Esophagus squamous epithelium (tissue), 4 donors: ENCODE measurements around the gene OR10G8.

Source experiments
- POLR2A ChIP-seq, 4 donors: fragments of 450-650 bp; IDR thresholded peaks; one replicate each; pipeline ENCODE4 v1.6.1; 2017; ENCODE audit warnings: antibody characterized with exemption in 4 of 4, mild to moderate bottlenecking in 4 of 4, moderate library complexity in 3 of 4
- TF ChIP-seq, protein P1 (sequence below), 6 experiments: fragments of 450-650 bp in 4 of 6; fragments of 200-600 bp in 2 of 6; sonication (generic) in 2 of 6; IDR thresholded peaks; one replicate each; pipeline ENCODE4 v1.5.1; 2016 to 2019; ENCODE audit warnings: antibody characterized with exemption in 6 of 6, mild to moderate bottlenecking in 4 of 6, moderate library complexity in 4 of 6

- TF ChIP-seq, protein P1, sequence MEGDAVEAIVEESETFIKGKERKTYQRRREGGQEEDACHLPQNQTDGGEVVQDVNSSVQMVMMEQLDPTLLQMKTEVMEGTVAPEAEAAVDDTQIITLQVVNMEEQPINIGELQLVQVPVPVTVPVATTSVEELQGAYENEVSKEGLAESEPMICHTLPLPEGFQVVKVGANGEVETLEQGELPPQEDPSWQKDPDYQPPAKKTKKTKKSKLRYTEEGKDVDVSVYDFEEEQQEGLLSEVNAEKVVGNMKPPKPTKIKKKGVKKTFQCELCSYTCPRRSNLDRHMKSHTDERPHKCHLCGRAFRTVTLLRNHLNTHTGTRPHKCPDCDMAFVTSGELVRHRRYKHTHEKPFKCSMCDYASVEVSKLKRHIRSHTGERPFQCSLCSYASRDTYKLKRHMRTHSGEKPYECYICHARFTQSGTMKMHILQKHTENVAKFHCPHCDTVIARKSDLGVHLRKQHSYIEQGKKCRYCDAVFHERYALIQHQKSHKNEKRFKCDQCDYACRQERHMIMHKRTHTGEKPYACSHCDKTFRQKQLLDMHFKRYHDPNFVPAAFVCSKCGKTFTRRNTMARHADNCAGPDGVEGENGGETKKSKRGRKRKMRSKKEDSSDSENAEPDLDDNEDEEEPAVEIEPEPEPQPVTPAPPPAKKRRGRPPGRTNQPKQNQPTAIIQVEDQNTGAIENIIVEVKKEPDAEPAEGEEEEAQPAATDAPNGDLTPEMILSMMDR (IDR thresholded peaks at IDR 0.05) = no peak
- no peak for TF ChIP-seq POLR2A (IDR thresholded peaks at IDR 0.05)
Observed at GRCh38 chr11:123979311-123979710, 47.3 kb upstream of the OR10G8 start.
